NB4 (cell line): Measurements from ENCODE around the gene USP6NL.

Experiments used
- CTCF ChIP-seq: IDR thresholded peaks from one replicate; pipeline ENCODE4 v1.5.1; 2012; ENCODE audit warnings: low read depth, low read length
- MAX ChIP-seq: IDR thresholded peaks from 2 replicates; pipeline ENCODE4 v1.6.1; 2011; ENCODE audit warnings: low read depth, low read length
- MYC ChIP-seq: IDR thresholded peaks from 2 replicates; pipeline ENCODE4 v1.6.1; 2011; ENCODE audit warnings: low read depth, low read length
- POLR2A ChIP-seq: IDR thresholded peaks from 2 replicates; pipeline ENCODE4 v1.6.1; 2011; ENCODE audit warnings: mild to moderate bottlenecking; ENCODE audit not compliant: insufficient read length; ENCODE audit errors: extremely low read depth

DNA sequence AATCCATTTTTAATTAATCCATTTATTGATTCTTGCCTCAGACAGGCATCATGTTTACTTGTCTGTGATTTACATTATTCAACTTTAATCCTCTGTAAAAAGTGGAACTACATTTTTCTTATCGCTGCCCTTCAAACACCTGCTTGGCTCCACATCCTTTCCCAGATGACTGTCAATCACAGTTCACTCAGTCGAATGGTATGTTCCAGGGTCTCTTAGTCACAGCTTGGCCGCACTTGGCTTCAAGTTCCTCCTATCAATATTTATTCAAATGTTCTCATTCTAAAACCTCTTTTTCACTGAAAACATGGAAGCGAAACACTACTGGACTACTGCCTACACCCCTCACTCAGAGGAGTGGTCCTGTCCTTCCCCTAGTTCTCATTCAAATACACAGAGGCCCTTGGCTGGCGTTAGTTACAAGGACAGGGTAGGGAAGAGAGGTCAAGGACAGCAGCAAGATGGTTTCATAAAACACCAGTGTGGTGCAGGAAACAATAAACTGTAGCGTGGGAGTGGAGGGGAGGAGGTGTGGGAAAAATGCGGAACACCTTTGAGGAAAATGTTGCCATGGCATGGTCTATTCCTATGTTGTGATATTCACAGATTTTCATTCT is 143.2 kb downstream of the USP6NL start:
- TF ChIP-seq CTCF, result no peak
- no peak for TF ChIP-seq MYC
- no peak for TF ChIP-seq POLR2A
- TF ChIP-seq MAX, result no peak
